KOPT-K1 (cell line): Measurements from ENCODE around the gene OR2V2.

Experiments
- H3K27ac ChIP-seq: fragments of 200-600 bp; sonication (generic); 2 replicates; pipeline ENCODE4 v1.5.1; 2016; ENCODE audit warnings: antibody characterized with exemption, mild to moderate bottlenecking, low read depth, low read length; ENCODE audit not compliant: poor library complexity, severe bottlenecking
- H3K36me3 ChIP-seq: fragments of 200-600 bp; sonication (generic); 2 replicates; pipeline ENCODE4 v1.5.1; 2017; ENCODE audit warnings: antibody characterized with exemption, mild to moderate bottlenecking, low read length, moderate library complexity; ENCODE audit not compliant: insufficient read depth
- H3K9me3 ChIP-seq: fragments of 200-600 bp; sonication (generic); 2 replicates; pipeline ENCODE4 v1.5.1; 2017; ENCODE audit warnings: antibody characterized with exemption, low read length, mild to moderate bottlenecking; ENCODE audit not compliant: insufficient read depth, poor library complexity, severe bottlenecking

The OR2V2 gene

GRCh38 chr5:181195249-181195761 is 47.9 kb downstream of the OR2V2 start:
- Histone ChIP-seq H3K9me3 (no peaks in the 10 kb centered on the region), H3K36me3 (no peaks in the 10 kb centered on the region), H3K27ac (no peak overlapping the region)

GRCh38 chr5:181197326-181197951 is 50.1 kb downstream of the OR2V2 start:
- H3K36me3 ChIP-seq = no peaks in the 10 kb centered on the region
- no peaks in the 10 kb centered on the region for H3K9me3 ChIP-seq
- no peak overlapping the region for H3K27ac ChIP-seq

DNA sequence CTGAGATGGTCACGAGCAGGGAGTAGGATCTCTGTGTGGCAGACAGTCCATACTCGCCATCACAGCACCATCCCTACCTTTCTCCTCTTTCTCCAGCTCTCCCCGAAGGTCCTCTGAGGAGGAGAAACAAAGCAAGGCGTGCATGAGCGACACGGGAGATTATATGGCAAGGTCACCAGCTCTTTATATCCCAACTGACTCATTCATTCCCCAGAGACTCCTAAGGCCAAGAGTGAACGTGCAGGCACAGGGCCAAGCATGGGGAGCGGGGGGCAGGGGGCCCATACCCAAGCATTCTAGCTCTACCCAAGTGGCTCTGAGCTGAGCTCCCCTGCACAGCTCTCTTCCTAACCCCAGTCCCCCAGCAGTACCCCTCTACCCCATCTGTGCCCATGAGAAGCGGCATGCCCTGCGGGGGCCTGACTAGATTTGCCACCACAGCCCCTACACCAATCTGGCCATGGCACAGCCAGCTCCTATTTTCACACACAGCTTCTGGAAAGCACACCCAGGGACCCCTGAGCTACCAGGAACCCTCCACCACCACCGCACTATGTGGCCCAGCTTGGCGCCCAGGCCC is 50.8 kb downstream of the OR2V2 start:
- H3K27ac ChIP-seq = no peak overlapping the region

DNA sequence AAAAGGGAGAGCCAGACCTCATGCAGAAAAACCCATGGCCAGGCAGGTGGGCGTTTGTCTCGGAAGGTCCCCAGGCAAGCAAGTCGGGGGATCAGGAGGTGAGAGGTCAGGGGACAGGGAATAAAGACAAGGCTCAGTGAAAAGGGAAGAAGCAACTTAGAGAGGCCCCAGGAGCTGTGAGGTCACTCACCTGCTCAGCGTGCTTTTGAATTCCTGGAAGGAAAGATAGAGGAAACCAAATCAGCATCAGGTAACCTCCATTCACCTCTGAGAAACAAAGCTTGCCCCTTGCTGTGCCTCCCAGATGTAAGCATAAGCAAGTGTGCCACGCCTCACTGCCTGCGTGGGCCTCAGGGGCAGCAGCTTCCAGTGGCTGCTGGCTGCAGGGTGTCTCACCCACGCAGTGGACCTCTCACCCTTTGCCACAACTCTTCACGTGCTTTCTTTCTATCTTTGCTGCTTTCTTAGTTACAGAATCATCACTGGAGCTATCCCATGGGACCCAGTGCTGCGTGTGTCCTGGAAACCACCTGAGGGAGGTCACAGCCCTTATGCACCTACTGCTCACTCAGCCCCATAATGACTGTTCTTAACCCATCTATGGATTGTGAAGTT is 51.6 kb downstream of the OR2V2 start:
- H3K27ac ChIP-seq = no peak overlapping the region
- no peaks in the 10 kb centered on the region for H3K36me3 ChIP-seq
- H3K9me3 ChIP-seq = no peaks in the 10 kb centered on the region

More for the DNA sequence above, 50.8 kb downstream of the OR2V2 start:
- Histone ChIP-seq H3K36me3 (no peaks in the 10 kb centered on the region), H3K9me3 (no peaks in the 10 kb centered on the region)

- H3K36me3 ChIP-seq = no peaks in the 10 kb centered on the region
- H3K9me3 ChIP-seq = no peaks in the 10 kb centered on the region
- H3K27ac ChIP-seq = no peak overlapping the region
These were observed 52.7 kb downstream of the OR2V2 start for GRCh38 chr5:181199881-181200638.

DNA sequence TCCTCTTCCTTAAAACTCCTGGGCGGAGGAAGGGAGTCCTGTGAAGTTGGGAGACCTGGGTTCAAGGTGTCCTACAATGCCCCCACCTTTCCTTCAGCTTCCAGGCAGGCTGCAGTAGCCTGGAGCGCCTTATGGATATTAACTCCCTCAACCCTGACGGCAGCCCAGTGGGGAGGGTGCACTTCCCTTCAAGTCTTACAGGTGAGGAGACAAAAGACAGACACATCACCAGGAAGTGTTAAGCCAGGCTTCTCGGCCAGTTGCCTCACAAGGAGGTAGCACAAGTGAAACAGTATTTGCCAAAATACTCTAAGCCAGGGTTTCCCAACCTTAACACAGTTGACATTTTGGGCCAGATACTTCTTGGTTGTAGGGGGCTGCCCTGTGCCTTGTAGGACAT is 53.4 kb downstream of the OR2V2 start:
- H3K9me3 ChIP-seq = no peaks in the 10 kb centered on the region
- H3K27ac ChIP-seq = no peak overlapping the region
- H3K36me3 ChIP-seq = no peaks in the 10 kb centered on the region

- Histone ChIP-seq H3K36me3 (no peaks in the 10 kb centered on the region), H3K27ac (no peak overlapping the region), H3K9me3 (peaks cover 16% of the 10 kb centered on the region)
These were observed 55.8 kb downstream of the OR2V2 start for GRCh38 chr5:181203093-181203711.

GRCh38 chr5:181203777-181204112 is 56.4 kb downstream of the OR2V2 start:
- H3K36me3 ChIP-seq = no peaks in the 10 kb centered on the region
- H3K27ac ChIP-seq = no peak overlapping the region
- H3K9me3 ChIP-seq = peaks cover 20% of the 10 kb centered on the region

DNA sequence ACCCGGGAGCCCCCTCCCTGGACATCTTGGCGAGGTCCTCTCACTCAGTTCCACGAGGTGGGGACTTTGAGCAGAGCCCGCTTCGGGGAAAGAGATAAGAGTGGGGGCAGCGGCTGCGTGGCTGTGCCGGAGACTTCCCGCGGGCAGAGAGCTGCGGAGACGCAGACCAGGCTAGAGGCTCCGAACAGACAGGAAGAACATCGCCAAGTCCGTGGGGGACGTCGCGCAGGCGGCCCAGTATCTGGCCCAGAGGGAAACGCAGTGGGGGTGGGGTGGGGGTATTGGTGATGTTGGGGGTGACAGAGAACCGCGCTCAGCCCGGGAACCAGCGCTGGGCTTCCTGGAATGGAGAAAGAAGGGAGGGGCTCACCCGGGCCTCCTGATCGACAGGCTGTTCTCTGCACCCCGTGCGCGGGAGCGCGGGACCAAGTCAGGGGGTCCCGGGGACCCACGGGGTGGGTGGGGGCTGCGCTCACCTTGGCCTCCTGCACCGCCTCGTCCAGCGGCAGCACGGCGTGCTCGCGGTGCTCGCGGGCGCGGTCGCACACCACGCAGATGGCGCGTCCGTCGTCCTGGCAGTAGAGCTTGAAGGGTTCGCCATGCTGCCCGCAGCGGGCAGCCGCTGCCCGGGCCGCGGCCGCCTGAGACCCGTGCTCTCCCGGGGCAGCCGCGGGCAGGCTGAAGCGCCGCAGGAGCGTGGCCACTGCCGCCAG is 56.9 kb downstream of the OR2V2 start:
- H3K27ac ChIP-seq = no peak overlapping the region
- H3K9me3 ChIP-seq = peaks cover 20% of the 10 kb centered on the region
- H3K36me3 ChIP-seq = no peaks in the 10 kb centered on the region

- Histone ChIP-seq H3K36me3 (no peaks in the 10 kb centered on the region), H3K27ac (no peak within 1 kb of the TSS), H3K9me3 (peaks cover 20% of the 10 kb centered on the region)
These were observed 57.7 kb downstream of the OR2V2 start, which contains the start of gene TRIM7 for GRCh38 chr5:181204826-181205760. TSS of gene TRIM7 (minus strand) at chr5:181205196. CDS start at chr5:181205110, 86 bp downstream.

GRCh38 chr5:181205761-181206649 is 58.6 kb downstream of the OR2V2 start:
- H3K27ac ChIP-seq = no peak overlapping the region
- H3K36me3 ChIP-seq = no peaks in the 10 kb centered on the region
- peaks cover 20% of the 10 kb centered on the region for H3K9me3 ChIP-seq

GRCh38 chr5:181207214-181207959 is 60.0 kb downstream of the OR2V2 start:
- H3K9me3 ChIP-seq = peaks cover 20% of the 10 kb centered on the region
- peak overlapping the region; percentile 15 for H3K27ac ChIP-seq
- no peaks in the 10 kb centered on the region for H3K36me3 ChIP-seq
